ENCODE data around the gene ELAPOR1. TPM values are rescaled to one million over a fixed set of nuclear protein-coding genes. Genes with fewer than 3 reads are reported as not detected.

Gene ELAPOR1
- total RNA-seq, 1 donor from 2014 or later, result 3.5 TPM

Small RNAs within 50 kb of the gene (small RNA-seq; reads per million reads assigned to genes)
- gene AL356488.2 (ENCODE audit: low replicate concordance), result not detected

Other genes with a start within 250 kb of the ELAPOR1 start
- 56.2 TPM for gene GPSM2, start 237.1 kb upstream of the ELAPOR1 start, total RNA-seq
- 21.7 TPM for gene CLCC1, start 150.6 kb upstream of the ELAPOR1 start, total RNA-seq
- gene WDR47, start 72.0 kb upstream of the ELAPOR1 start, total RNA-seq, result 22.5 TPM
- 47.5 TPM for gene TAF13, start 38.1 kb upstream of the ELAPOR1 start, total RNA-seq
- gene TMEM167B, start 23.4 kb upstream of the ELAPOR1 start, total RNA-seq, result 31.9 TPM
- gene SARS1, start 99.8 kb downstream of the ELAPOR1 start, total RNA-seq, result 96.0 TPM
- gene CELSR2, start 135.4 kb downstream of the ELAPOR1 start, total RNA-seq, result 22.4 TPM
- 5.0 TPM for gene PSRC1, start 169.0 kb downstream of the ELAPOR1 start, total RNA-seq
- gene MYBPHL, start 192.9 kb downstream of the ELAPOR1 start, total RNA-seq, result not detected

All from skin of body (tissue), 2 donors.